ENCODE results near the gene TESK2.

DNA sequence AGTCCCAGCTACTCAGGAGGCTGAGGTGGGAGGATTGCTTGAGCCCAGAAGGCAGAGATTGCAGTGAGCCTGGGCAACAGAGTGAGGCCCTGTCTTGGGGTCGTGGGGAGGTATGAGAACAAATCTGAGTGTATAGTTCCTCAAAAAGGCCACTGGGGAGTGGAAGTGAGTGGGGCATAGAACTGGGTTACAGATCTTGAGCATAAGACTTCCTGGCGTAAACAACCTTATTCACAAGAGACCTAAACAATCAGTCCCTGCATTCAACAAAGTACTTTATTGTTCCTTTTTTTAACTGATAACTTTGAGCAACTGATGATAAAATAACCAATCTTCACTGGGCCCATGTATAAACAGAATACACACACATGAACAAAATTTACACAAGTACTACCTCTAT lies 78.1 kb downstream of the TESK2 start:
- TF ChIP-seq EZH2 (IDR thresholded peaks at IDR 0.05) (no peak), POLR2AphosphoS5 (IDR thresholded peaks at IDR 0.05; ENCODE audit: borderline replicate concordance, low read depth, low read length) (no peak), FOXP2 (optimal IDR thresholded peaks at IDR 0.05; ENCODE audit: control extremely low read depth, extremely low read length, insufficient read depth) (no peak)
